GM19043 (cell line): Measurements from ENCODE around the gene KIAA1671.

Source experiments
- ATAC-seq: cut with Tn5 transposase; IDR thresholded peaks from one replicate; pipeline ENCODE4 v1.9.1; 2021; ENCODE audit warnings: low read depth; ENCODE audit not compliant: unreplicated experiment

The KIAA1671 gene

DNA sequence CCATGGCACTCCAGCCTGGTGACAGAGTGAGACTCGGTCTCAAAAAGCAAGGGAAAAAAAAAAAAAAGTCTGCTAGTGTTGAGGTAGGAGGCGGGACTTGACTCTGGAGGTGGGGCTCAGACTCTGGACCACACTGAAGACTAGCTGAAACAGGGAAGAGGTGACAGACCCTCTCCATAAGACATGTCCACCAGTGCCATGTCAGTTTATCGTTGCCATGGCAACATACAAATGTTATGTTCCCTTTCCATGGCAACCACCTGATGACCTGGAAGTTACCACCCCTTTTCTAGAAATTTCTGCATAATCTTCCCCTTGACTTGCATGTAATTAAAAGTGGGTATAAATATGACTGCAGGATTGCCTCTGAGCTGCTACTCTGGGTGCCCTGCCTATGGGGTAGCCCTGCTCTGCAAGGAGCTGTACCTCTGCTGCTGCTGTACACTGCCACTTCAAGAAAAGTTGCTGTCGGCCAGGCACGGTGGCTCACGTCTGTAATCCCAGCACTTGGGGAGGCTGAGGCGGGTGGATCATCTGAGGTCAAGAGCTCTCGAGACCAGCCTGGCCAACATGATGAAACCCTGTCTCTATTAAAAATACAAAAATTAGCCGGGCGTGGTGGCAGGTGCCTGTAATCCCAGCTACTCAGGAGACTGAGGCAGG, 55.1 kb downstream of the KIAA1671 start:
- no peak for ATAC-seq

DNA sequence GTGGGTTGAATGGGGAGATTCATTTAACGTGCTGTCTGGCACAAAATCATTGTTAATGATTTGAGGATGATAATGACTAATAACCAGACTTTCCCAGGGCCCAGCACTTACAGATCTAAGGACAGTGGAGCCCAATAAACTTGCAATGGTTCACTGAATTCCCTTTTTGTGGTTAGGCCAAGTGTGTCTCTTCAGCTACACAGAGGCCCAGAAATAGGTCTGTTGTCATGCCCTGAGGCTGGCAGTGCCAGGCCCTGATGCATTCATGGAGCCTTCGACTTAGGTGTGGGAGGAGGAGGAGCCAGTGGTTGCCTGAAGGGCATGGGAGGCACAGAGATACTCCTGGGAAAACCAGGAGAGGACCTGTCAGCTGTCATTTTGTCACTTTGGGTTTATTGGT, 56.1 kb downstream of the KIAA1671 start:
- no peak for ATAC-seq

DNA sequence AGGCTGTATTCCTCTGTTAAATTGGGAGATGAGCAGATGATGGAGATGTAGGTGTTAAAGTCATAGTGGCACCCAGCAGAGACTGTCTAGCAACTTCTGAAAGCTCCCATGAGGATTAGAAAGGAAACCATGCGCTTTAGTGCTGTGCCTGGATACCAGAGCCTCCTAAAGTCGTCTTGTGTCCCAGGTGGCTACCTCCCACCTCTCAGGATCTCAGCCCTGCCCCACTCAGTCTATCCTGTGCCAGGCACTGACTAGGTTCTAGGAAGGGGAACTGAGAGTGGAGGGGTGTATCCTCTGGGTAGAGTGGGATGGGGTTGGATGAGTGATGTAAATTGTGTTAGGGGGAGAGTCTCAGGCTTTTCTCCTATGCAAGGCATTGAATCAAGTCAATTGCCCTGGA, 60.2 kb downstream of the KIAA1671 start:
- no peak for ATAC-seq

DNA sequence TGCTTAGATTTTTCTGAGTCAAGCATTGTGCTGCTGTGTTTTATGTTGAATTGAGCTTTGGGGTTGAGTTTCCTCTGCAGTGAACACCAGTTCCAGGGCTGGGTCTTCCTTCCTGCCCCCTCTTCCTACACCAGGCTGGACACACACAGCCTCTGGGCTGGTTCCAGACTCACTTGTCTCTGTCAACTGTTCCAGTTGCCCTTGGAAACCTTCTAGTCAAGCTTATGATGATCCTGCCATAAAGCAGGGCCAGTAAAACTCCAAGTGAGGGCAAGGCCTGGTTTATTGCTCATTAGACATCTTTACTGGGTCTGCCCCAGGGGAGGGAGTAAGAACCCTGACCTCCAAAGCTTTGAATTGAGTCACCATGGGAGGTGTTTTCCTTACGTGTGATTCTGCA, 61.1 kb downstream of the KIAA1671 start:
- ATAC-seq, result no peak

DNA sequence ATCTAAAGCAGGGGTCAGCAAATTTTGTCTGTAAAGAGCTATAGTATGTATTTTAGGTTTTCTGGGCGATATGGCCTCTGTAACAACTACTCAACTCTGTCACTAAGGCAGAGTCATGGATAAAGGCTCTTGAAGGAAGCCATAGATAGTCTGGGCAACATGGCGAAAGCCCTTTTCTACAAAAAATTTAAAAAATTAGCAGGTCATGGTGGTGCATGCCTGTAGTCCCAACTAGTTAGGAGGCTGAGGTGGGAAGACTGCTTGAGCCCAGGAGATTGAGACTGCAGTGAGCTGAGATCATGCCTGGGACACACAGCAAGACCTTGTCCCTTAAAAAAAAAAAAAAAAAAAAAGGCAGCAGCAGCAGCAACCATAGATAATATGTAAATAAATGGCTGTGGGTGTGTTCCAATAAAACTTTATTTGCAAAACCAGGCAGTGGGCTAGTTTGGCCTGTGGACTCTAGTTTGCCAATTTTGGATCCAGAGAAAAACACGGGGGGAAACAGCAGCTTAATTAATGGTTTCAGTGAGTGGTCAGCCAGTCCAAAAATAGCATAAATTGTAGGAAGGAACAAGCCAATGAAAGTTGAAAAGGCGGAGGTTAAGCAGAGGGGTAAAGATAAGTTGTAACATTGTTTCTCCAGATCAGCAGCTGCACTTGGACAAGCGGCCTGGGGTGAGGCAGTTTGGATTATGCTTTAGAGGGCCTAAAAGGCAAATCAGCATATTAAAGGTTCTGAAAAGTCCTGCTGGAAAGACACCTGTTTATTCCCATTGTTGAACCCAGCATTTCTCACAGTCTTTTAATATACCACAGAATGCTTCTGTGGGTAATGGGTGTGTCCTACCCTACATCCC, 62.6 kb downstream of the KIAA1671 start:
- no peak for ATAC-seq

DNA sequence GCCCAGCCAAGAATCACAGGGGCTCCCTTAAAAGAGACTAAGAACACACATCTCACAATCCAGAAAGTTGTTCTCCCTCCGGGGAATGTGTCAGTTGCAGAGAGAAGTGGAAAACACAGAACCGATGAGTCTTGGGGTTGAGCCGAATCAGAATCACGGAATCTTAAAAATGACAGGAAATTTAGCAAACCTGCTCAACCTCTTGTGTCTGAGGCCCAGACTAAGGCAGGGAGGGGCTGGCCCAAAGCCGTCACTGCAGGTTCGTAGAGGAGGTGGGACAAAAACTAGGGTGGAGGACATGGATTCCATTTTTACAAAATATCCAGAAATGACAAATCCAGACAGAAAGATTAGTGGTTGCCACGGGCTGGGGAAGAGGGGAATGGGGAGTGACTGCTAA, 63.8 kb downstream of the KIAA1671 start:
- no peak for ATAC-seq

DNA sequence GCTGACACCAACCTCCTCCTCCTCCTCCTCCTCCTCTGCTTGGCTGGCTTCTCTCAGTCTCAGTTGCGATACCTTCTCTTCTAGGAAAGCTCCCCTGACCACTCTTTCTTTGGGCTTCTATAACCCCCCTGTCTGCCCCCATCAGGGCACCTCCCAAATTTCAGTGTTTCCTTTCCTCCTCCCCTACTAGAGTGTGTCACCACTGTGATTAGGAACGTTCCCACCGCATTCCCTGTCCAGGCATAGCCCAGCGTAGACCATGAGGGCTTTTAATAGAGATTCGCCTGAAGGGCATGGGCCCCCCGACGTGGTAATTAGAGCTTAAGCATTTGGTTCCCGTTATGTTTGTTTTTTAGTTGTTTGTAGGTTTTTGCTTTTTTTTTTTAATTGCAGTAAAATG, 65.5 kb downstream of the KIAA1671 start:
- no peak for ATAC-seq

DNA sequence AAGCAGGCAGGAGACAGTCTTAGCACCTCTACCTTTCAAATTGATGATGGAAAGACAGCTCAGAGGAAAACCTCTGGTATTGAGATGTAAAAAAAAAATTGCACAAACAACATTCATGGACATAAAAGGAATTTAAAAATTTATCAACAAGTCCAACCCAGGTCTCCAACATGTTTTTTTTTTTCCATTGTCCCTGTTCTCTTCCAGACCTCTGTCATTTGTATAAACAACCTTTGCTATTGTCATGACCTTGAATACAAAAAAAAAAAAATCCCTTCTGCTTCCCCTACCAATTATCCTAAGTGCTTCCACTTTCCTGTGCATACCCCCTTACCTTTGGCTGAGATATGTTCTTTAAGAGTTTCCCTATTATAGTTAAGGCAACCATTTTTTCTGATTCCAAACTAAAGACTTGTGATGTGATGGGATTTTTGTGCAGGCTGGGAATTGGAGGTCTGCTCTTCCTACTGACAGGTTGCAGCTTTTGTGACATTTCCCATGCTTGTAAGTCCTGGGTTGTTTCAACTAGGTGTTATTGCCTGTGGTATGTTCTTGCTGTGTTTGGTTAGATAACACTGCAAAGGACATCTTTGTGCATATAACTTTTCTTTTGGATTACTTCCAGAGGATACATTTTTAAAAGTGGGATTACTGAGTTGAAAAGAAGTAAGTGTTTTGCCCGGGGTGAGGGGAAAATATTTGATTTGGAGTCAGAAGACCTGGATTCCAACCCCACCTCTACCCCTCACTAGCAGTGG, 67.1 kb downstream of the KIAA1671 start:
- ATAC-seq, result no peak

DNA sequence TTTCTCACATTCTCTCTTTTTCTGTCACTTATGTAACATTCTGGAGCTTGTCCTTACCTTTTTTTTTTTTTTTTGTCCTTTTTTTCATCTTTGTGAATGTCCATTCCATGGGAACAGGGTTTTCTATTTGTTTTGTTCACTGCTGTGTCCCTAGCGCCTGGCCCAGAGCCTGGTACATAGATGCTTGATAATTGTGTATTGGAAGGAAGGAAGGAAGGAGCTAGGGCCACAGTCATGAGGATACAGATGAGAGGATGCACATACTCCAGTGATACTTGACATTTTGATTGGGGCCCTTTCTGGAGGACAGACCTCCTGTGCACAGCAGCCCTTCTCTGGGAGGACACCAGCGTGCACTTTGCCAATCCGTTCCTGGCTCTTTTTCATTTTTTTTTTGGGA, 68.9 kb downstream of the KIAA1671 start:
- ATAC-seq, result no peak

DNA sequence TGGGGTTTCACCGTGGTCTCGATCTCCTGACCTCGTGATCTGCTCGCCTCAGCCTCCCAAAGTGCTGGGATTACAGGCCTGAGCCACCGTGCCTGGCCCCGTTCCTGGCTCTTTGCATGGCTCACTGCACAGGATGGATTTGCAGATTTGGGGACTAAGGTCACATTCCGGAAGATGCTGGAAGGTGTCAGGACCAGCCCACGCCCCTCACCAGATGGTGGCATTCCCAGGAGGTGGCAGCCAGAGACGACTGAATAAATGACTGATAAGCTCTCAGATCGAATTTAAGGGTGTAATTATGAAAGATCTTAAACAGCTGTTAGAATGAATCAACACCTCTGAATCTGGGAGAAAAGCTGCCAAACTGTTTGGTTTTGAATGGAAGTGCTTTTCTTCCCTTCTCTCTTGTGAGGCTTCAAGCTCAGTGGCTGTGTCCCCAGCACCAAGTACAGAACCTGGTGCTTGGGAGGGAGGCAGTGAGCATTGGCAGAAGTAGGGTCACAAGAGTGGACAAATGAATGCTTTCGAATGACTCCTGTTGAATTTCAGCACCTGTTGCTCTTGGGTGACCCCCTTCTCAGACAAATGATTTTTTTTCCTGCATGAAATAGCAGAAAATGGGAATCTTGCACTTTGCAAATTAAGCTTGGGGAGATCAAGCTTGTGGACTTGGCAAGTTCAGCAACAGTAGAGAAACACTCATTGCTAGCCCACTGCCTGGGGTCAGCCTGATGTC, 69.6 kb downstream of the KIAA1671 start:
- ATAC-seq, result no peak

DNA sequence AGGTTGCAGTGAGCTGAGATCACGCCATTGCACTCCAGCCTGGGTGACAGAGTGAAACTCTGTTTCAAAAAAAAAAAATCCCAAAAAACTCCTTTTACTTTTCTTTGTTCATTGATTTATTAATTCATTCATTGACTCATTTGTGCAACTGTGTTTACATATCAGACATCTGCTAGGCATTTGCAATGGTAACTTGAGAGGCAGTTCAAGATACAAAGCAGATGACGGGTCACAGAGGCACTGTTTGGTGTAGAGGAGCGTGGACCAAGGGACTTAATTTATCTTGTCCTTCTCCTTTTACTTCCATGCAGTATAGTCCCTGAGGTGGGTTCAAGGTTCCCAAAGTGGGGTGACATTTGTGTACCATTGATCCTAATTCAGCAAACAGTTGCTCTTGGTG, 71.4 kb downstream of the KIAA1671 start:
- ATAC-seq, result no peak

DNA sequence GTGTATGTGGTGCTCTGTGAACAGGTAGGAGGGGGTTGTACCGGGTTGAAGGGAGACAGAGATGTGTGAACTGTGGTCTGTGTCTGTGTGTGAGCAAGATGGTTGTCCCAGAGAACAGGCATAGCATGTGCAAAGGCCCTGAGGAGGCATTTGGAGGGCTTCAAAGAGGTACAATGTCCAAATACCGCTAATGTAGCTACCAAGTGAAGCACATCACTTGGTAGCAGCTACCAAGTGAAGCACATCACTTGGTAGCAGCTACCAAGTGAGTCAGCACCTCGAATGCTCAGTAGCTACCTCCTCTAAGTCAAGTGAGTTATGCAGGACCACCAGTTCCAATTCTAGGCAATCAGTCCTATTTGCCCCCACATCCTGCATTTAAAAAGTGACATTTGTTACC, 72.4 kb downstream of the KIAA1671 start:
- no peak for ATAC-seq

DNA sequence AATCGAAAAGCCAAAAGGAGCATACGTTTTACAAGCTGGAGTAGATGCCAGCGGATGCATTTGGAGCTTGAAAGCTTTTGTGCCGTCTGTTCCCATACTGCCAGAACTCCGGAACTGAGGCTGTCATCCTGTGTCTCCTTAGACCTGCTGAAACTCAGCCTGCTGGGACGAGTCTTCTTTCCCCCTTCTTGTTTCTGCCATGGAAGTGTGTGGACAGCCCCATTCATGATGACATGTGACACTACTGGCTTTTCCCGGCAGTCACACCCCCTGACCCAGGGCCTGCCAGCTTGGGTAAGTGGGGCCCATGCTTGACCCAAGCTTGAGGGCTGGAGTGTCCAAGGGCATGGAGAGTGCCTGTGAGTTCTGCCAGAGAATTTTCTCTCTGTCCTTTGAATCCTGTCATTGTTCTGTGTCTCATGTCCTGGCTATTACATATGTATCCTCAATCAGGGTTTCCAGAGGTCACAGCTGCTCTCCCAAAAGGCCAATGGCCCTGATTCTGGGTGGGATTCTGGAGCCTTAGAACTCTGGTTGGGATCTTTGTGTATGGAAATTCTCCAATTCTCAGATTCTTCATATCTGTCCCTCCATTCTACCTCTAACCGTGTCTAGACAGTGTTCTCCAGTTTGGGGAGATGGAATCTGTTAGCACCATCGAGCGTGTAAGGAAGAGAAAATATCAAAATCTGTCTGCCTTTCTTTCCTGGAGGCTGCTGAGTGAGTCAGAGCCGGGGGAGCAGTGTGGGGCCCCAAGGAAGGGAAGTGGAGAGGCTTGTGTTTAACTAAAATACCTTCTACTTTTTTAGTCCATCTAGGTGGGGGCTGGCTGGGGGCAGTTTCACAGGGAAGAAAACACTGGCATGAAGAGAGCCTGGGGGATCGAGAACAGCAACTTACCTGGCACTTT, 73.2 kb downstream of the KIAA1671 start:
- no peak for ATAC-seq

DNA sequence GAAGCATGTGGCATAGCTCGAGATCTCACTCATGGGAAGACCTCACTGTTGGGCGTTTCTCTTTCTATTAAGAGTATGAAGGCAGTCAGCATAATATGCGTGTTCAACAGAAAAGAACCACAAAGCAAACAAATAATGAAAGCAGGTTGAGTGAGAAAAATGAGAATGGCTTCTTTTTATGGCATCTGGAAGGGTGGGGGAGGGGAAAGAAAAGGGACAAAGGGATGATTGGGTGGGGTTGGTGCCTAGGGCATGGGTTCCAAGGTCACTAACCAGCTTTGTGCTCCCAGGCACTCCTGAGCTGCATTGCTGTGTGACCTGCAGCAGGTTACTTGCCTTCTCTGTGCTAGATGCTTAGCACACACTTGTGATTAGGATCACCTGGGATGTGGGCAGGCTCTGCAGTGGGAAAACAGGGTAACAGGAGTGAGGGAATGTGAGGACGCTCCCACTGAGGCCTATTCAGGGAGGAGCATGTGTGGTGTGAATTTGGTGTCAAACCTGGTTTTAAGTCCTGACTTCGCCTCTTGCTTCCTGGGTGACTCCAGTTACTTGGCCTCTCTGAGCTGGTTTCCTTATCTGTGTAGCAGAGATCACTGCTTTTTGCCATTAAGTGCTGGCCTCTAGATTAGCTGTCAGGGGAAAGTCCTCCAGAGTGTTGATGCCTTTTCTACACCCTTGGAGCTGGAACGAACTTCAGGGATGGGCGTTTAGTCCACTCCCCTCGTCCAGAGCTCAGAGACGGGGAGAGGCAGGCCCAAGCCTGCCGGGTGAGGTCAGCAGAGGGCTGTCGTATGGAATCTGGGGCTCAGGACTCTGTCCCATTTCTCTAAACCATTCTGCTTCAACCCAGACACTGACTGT, 74.8 kb downstream of the KIAA1671 start:
- no peak for ATAC-seq

DNA sequence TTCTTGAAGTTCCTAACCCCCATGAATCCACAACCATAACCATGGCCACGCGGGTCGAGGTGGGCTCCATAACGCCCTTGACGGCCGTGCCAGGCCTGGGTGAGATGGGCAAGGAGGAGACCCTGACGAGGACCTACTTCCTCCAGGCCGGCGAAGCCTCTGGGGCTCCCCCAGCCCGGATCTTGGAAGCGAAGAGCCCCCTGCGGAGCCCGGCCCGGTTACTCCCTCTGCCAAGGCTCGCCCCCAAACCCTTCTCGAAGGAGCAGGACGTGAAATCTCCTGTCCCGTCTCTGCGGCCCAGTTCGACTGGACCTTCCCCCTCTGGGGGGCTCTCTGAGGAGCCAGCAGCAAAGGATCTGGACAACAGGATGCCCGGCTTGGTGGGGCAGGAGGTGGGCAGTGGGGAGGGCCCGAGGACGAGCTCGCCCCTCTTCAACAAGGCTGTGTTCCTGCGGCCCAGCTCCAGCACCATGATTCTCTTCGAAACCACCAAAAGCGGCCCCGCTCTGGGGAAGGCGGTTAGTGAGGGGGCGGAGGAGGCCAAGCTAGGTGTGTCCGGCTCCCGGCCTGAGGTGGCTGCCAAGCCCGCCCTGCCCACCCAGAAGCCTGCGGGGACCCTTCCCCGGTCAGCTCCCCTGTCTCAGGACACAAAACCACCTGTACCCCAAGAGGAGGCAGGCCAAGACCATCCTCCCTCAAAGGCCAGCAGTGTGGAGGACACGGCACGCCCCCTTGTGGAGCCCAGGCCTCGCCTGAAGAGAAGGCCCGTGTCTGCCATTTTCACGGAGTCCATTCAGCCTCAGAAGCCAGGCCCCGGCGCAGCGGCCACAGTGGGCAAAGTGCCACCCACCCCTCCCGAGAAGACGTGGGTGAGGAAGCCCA, 75.7 kb downstream of the KIAA1671 start:
- no peak for ATAC-seq

DNA sequence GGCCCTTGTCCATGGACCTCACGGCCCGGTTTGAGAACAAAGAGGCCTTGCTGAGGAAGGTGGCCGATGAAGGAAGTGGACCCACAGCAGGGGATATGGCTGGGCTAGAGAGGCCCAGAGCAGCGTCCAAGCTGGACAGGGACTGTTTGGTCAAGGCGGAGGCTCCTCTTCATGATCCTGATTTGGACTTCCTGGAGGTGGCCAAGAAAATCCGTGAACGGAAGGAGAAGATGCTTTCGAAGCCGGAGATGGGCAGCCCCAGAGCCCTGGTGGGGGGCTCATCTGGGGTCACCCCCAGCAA, 76.3 kb downstream of the KIAA1671 start:
- no peak for ATAC-seq

DNA sequence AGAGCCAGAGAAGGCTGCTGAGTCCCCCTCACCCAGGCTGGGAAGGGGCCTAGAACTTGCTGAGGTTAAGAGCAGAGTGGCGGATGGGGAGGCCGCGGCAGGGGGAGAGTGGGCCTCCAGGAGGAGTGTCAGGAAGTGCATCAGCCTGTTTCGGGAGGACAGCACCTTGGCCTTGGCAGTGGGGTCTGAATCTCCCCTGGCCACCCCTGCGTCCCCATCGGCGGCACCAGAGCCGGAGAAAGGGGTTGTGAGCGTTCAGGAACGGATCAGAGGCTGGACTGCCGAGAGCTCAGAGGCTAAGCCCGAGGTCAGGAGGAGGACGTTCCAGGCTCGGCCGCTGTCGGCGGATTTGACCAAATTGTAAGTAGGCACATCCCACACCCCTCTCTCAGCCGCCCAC, 76.7 kb downstream of the KIAA1671 start:
- ATAC-seq, result no peak

DNA sequence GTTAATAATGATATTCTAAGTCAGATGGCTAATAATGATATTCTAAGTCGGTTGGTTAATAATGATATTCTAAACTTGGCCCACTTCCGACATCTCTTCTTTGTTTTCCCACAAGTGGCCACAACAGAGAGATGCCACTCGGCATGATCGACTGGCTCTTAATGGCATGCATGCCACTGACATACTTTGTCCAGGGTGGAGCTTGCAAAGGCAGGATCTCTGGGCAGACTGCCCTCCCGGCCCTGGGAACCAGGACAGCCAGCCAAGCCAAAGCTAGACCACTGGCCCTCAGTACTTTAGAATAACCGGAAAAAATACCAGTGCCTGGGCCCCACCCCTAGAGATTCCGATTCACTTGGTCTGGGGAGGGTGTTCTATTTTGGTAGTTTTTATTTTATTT, 78.1 kb downstream of the KIAA1671 start:
- ATAC-seq, result no peak
